ENCODE data around the gene NCAPH2.
A peak's percentile ranks its signal among the peaks of the same experiment; 100 is the strongest.

NCAPH2 gene

GRCh38 chr22:50571264-50572175 lies 63.5 kb downstream of the NCAPH2 start:
- H3K27me3 Mint-ChIP-seq = no peaks in the 10 kb centered on the region
- ATAC-seq = no peak
- DNase-seq = no peak
- H3K27ac Mint-ChIP-seq = peak overlapping the region in 1 of 2 donors; percentile 31
- H3K4me3 Mint-ChIP-seq = no peak overlapping the region
- no peaks in the 10 kb centered on the region for H3K9me3 Mint-ChIP-seq
- no peaks in the 10 kb centered on the region for H3K4me1 Mint-ChIP-seq

- no peak for DNase-seq
- H3K4me3 Mint-ChIP-seq = no peak overlapping the region
- peak; percentile 31 for ATAC-seq
- H3K27me3 Mint-ChIP-seq = no peaks in the 10 kb centered on the region
- peak overlapping the region in 1 of 2 donors; percentile 42 for H3K27ac Mint-ChIP-seq
- H3K4me1 Mint-ChIP-seq = peaks cover 7% of the 10 kb centered on the region
- no peaks in the 10 kb centered on the region for H3K9me3 Mint-ChIP-seq
Observed at GRCh38 chr22:50572965-50573364, 64.9 kb downstream of the NCAPH2 start.

- Mint-ChIP-seq H3K4me1 (peaks cover 10% of the 10 kb centered on the region), H3K9me3 (no peaks in the 10 kb centered on the region), H3K27ac (peak overlapping the region in 1 of 2 donors; percentile 69), H3K4me3 (no peak overlapping the region), H3K27me3 (no peaks in the 10 kb centered on the region)
- DNase-seq (no peak), ATAC-seq (no peak)
Observed at GRCh38 chr22:50573491-50574382, 65.7 kb downstream of the NCAPH2 start.

- Mint-ChIP-seq H3K9me3 (no peaks in the 10 kb centered on the region), H3K4me3 (no peak overlapping the region), H3K27me3 (no peaks in the 10 kb centered on the region), H3K27ac (no peak overlapping the region), H3K4me1 (peaks cover 16% of the 10 kb centered on the region)
- no peak for DNase-seq
- no peak for ATAC-seq
Observed at GRCh38 chr22:50574383-50574755, 66.3 kb downstream of the NCAPH2 start.

All from stimulated activated naive CD8-positive, alpha-beta T cell treated with anti-CD3 and anti-CD28 coated beads, Interleukin-15, amount 100 ng/mL, for 72 hours (primary cell).